Measurements from ENCODE around the gene TCF20. TPM values are rescaled to one million over a fixed set of nuclear protein-coding genes. Genes with fewer than 3 reads are reported as not detected.

TCF20 gene
- total and polyA plus RNA-seq, 7 experiments from 2014 or later = 3.3 to 97.2 (median 71.9) TPM

DNA sequence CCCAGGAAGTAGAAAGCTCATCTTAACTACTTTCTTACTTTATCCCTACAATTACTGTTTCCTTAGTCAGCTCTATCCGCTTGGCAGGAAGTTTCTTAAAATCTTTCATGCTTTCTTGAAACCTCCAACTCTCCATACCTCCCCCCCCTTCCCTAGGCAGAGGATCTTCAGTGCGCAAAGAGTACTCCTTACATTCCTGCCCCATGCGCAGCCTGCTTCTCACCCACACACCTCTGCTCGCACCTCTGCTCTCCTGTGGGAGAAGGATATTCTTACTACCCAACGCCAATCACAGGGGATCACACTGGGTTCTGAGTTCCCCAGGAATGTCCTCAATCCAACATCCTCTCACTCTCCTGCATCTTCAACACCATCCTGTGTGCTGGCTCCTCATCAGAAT is 12.3 kb downstream of the TCF20 start:
- DNase-seq (no peak), ATAC-seq (no peak)
- Histone ChIP-seq H3K9me3 (ENCODE audit: control insufficient read depth in 2 of 3, low read length in 3 of 3) (no peaks in the 10 kb centered on the region), H3K27me3 (ENCODE audit: control insufficient read depth in 2 of 2, insufficient read depth in 2 of 2, low read length in 2 of 2) (no peaks in the 10 kb centered on the region), H3K36me3 (ENCODE audit: control insufficient read depth in 2 of 3, insufficient read depth in 3 of 3, low read length in 3 of 3) (no peaks in the 10 kb centered on the region), H3K27ac (ENCODE audit: low read depth, low read length) (no peak overlapping the region), H3K4me3 (ENCODE audit: low read length) (no peak overlapping the region), H3K4me1 (ENCODE audit: control insufficient read depth in 2 of 2, insufficient read depth in 2 of 2, low read length in 2 of 2) (peaks cover 32 to 42% of the 10 kb centered on the region in 2 donors)
- H3K9me3 Mint-ChIP-seq = no peaks in the 10 kb centered on the region
- H3K27me3 Mint-ChIP-seq = no peaks in the 10 kb centered on the region
- H3K4me3 Mint-ChIP-seq = peak overlapping the region in 2 of 10 donors; percentile 10 to 57
- intact Hi-C loops (cut with micrococcal nuclease) = no loop called here
- ChIA-PET CTCF (no interaction called here), POLR2A (no interaction called here)
- peaks cover 0 to 9% (median 0%) of the 10 kb centered on the region in 5 donors for H3K36me3 Mint-ChIP-seq
- peaks cover 50 to 93% (median 86%) of the 10 kb centered on the region in 7 donors for H3K4me1 Mint-ChIP-seq
- peak overlapping the region in 3 of 9 donors; percentile 48 to 80 (median 48) for H3K27ac Mint-ChIP-seq

DNA sequence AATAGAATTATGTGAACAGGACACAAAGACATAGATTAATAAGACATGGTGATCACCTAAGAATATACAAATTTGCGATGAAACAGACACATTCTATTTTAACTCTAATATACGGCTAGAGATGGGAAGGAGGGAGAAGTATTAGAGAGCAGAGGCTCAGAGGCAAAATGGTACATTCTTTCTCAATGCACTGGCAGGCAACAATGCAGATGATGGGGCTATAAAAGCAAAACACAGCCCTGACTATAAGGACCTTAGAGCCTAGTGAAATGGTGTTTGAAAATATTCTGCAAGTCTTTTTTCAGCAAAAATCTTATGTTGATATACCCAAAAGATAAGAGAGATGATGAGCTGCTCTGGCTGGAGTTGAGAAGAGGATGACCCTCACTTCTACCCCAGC is 13.1 kb downstream of the TCF20 start:
- Mint-ChIP-seq H3K27me3 (no peaks in the 10 kb centered on the region), H3K4me1 (peaks cover 44 to 88% (median 81%) of the 10 kb centered on the region in 7 donors), H3K27ac (peak overlapping the region in 7 of 9 donors; percentile 1 to 57 (median 9)), H3K4me3 (peak overlapping the region in 2 of 10 donors; percentile 38 to 44), H3K36me3 (peaks cover 0 to 9% (median 0%) of the 10 kb centered on the region in 5 donors), H3K9me3 (no peaks in the 10 kb centered on the region)
- Histone ChIP-seq H3K27me3 (ENCODE audit: control insufficient read depth in 2 of 2, insufficient read depth in 2 of 2, low read length in 2 of 2) (no peaks in the 10 kb centered on the region), H3K4me3 (ENCODE audit: low read length) (no peak overlapping the region), H3K4me1 (ENCODE audit: control insufficient read depth in 2 of 2, insufficient read depth in 2 of 2, low read length in 2 of 2) (peaks cover 31 to 35% of the 10 kb centered on the region in 2 donors), H3K27ac (ENCODE audit: low read depth, low read length) (no peak overlapping the region), H3K36me3 (ENCODE audit: control insufficient read depth in 2 of 3, insufficient read depth in 3 of 3, low read length in 3 of 3) (no peaks in the 10 kb centered on the region), H3K9me3 (ENCODE audit: control insufficient read depth in 2 of 3, low read length in 3 of 3) (no peaks in the 10 kb centered on the region)
- ATAC-seq (no peak), DNase-seq (no peak)
- ChIA-PET CTCF (no interaction called here), POLR2A (interaction anchor here (0.7 kb wide), 1 partner anchor 79 kb away, joined by 5 read pairs; no protein-coding TSS in a partner anchor)
- intact Hi-C loops (cut with micrococcal nuclease) = no loop called here

DNA sequence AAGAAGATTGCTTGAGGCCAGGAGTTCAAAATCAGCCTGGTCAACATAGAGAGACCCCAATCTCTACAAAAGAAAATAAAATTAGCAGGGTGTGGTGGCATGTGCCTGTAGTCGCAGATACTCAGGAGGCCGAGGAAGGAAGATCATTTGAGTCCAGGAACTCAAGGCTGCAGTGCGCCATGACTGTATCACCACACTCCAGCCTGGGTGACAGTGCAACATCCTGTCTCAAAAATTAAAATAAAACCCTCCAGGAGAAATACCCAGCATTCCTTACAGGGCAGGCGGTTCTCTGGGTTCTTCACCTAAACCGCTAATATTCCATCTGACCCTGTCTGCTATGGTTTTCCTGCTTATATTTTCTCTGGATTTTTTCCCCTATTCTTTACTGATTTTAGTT is 13.5 kb downstream of the TCF20 start:
- peak overlapping the region in 6 of 9 donors; percentile 1 to 45 (median 21) for H3K27ac Mint-ChIP-seq

DNA sequence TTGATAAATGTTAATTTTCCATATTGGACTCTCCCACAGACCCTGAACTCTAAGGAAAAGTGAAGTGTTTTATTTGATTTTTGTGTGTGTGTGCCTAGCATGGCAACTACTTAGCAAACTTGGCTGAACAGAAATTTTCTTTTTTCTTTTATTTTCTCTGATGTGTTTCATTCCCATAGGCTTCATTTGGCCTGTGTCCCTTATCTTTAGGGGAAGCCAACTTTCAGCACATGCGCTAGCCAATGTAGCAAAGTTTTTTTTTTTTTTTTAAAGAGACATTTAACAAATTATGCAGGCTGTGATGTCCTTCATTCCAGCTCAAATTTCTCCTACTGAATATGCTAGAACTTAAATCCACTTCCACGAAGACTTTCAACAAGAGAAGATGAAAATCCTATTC is 14.2 kb downstream of the TCF20 start:
- Mint-ChIP-seq H3K27me3 (no peaks in the 10 kb centered on the region), H3K4me3 (peak overlapping the region in 1 of 10 donors; percentile 11), H3K4me1 (peaks cover 38 to 77% (median 70%) of the 10 kb centered on the region in 7 donors), H3K36me3 (peaks cover 0 to 9% (median 0%) of the 10 kb centered on the region in 5 donors), H3K27ac (peak overlapping the region in 3 of 9 donors; percentile 1 to 27 (median 12)), H3K9me3 (no peaks in the 10 kb centered on the region)
- intact Hi-C loops (cut with micrococcal nuclease) = no loop called here
- no peaks in the 10 kb centered on the region for H3K9me3 ChIP-seq (ENCODE audit: control insufficient read depth in 2 of 3, low read length in 3 of 3)
- DNase-seq = no peak
- H3K36me3 ChIP-seq (ENCODE audit: control insufficient read depth in 2 of 3, insufficient read depth in 3 of 3, low read length in 3 of 3) = no peaks in the 10 kb centered on the region
- H3K4me3 ChIP-seq (ENCODE audit: low read length) = no peak overlapping the region
- no peak overlapping the region for H3K27ac ChIP-seq (ENCODE audit: low read depth, low read length)
- peaks cover 31 to 32% of the 10 kb centered on the region in 2 donors for H3K4me1 ChIP-seq (ENCODE audit: control insufficient read depth in 2 of 2, insufficient read depth in 2 of 2, low read length in 2 of 2)
- CTCF ChIA-PET = no interaction called here
- no peaks in the 10 kb centered on the region for H3K27me3 ChIP-seq (ENCODE audit: control insufficient read depth in 2 of 2, insufficient read depth in 2 of 2, low read length in 2 of 2)
- no peak for ATAC-seq
- POLR2A ChIA-PET = no interaction called here

More for the DNA sequence above, 13.5 kb downstream of the TCF20 start:
- peak overlapping the region in 4 of 10 donors; percentile 32 to 66 (median 41) for H3K4me3 Mint-ChIP-seq
- intact Hi-C loops (cut with micrococcal nuclease) = no loop called here
- Histone ChIP-seq H3K27me3 (ENCODE audit: control insufficient read depth in 2 of 2, insufficient read depth in 2 of 2, low read length in 2 of 2) (no peaks in the 10 kb centered on the region), H3K36me3 (ENCODE audit: control insufficient read depth in 2 of 3, insufficient read depth in 3 of 3, low read length in 3 of 3) (no peaks in the 10 kb centered on the region), H3K9me3 (ENCODE audit: control insufficient read depth in 2 of 3, low read length in 3 of 3) (no peaks in the 10 kb centered on the region), H3K4me3 (ENCODE audit: low read length) (no peak overlapping the region), H3K27ac (ENCODE audit: low read depth, low read length) (no peak overlapping the region), H3K4me1 (ENCODE audit: control insufficient read depth in 2 of 2, insufficient read depth in 2 of 2, low read length in 2 of 2) (peaks cover 31 to 35% of the 10 kb centered on the region in 2 donors)
- ChIA-PET POLR2A (interaction anchor here (0.7 kb wide), 1 partner anchor 79 kb away, joined by 5 read pairs; no protein-coding TSS in a partner anchor), CTCF (no interaction called here)
- H3K27me3 Mint-ChIP-seq = no peaks in the 10 kb centered on the region
- DNase-seq (no peak), ATAC-seq (no peak)
- H3K4me1 Mint-ChIP-seq = peaks cover 41 to 84% (median 76%) of the 10 kb centered on the region in 7 donors
- no peaks in the 10 kb centered on the region for H3K9me3 Mint-ChIP-seq
- peaks cover 0 to 9% (median 0%) of the 10 kb centered on the region in 5 donors for H3K36me3 Mint-ChIP-seq

- no peaks in the 10 kb centered on the region for H3K9me3 ChIP-seq (ENCODE audit: control insufficient read depth in 2 of 3, low read length in 3 of 3)
- CTCF ChIA-PET = interaction anchor here (0.7 to 0.9 kb wide), 2 partner anchors 32 to 293 kb away, joined by 3 to 4 read pairs; no protein-coding TSS in a partner anchor
- Mint-ChIP-seq H3K27ac (peak overlapping the region in 3 of 9 donors; percentile 14 to 48 (median 25)), H3K4me3 (peak overlapping the region in 1 of 10 donors; percentile 15), H3K4me1 (peaks cover 24 to 66% (median 58%) of the 10 kb centered on the region in 7 donors), H3K27me3 (no peaks in the 10 kb centered on the region), H3K9me3 (no peaks in the 10 kb centered on the region), H3K36me3 (peaks cover 3 to 23% (median 10%) of the 10 kb centered on the region in 5 donors)
- ATAC-seq (no peak), DNase-seq (no peak)
- H3K27me3 ChIP-seq (ENCODE audit: control insufficient read depth in 2 of 2, insufficient read depth in 2 of 2, low read length in 2 of 2) = no peaks in the 10 kb centered on the region
- peaks cover 0 to 11% of the 10 kb centered on the region in 2 donors for H3K4me1 ChIP-seq (ENCODE audit: control insufficient read depth in 2 of 2, insufficient read depth in 2 of 2, low read length in 2 of 2)
- POLR2A ChIA-PET = no interaction called here
- H3K36me3 ChIP-seq (ENCODE audit: control insufficient read depth in 2 of 3, insufficient read depth in 3 of 3, low read length in 3 of 3) = peaks cover 0 to 6% (median 0%) of the 10 kb centered on the region in 3 experiments
- no peak overlapping the region for H3K27ac ChIP-seq (ENCODE audit: low read depth, low read length)
- intact Hi-C loops (cut with micrococcal nuclease) = no loop called here
- no peak overlapping the region for H3K4me3 ChIP-seq (ENCODE audit: low read length)
Observed at GRCh38 chr22:42249831-42250230, 20.6 kb downstream of the TCF20 start.

GRCh38 chr22:42248995-42249394 is 21.5 kb downstream of the TCF20 start:
- no peaks in the 10 kb centered on the region for H3K9me3 Mint-ChIP-seq
- ATAC-seq = no peak
- Histone ChIP-seq H3K4me3 (ENCODE audit: low read length) (no peak overlapping the region), H3K27ac (ENCODE audit: low read depth, low read length) (no peak overlapping the region), H3K36me3 (ENCODE audit: control insufficient read depth in 2 of 3, insufficient read depth in 3 of 3, low read length in 3 of 3) (peaks cover 0 to 6% (median 0%) of the 10 kb centered on the region in 3 experiments), H3K27me3 (ENCODE audit: control insufficient read depth in 2 of 2, insufficient read depth in 2 of 2, low read length in 2 of 2) (no peaks in the 10 kb centered on the region), H3K9me3 (ENCODE audit: control insufficient read depth in 2 of 3, low read length in 3 of 3) (no peaks in the 10 kb centered on the region), H3K4me1 (ENCODE audit: control insufficient read depth in 2 of 2, insufficient read depth in 2 of 2, low read length in 2 of 2) (peaks cover 0 to 11% of the 10 kb centered on the region in 2 donors)
- peaks cover 28 to 65% (median 58%) of the 10 kb centered on the region in 7 donors for H3K4me1 Mint-ChIP-seq
- ChIA-PET CTCF (no interaction called here), POLR2A (no interaction called here)
- H3K36me3 Mint-ChIP-seq = peaks cover 4 to 27% (median 14%) of the 10 kb centered on the region in 5 donors
- no peak for DNase-seq
- H3K27me3 Mint-ChIP-seq = no peaks in the 10 kb centered on the region
- H3K4me3 Mint-ChIP-seq = no peak overlapping the region
- peak overlapping the region in 2 of 9 donors; percentile 5 to 43 for H3K27ac Mint-ChIP-seq
- intact Hi-C loops (cut with micrococcal nuclease) = no loop called here

GRCh38 chr22:42247596-42247995 is 22.9 kb downstream of the TCF20 start:
- Mint-ChIP-seq H3K4me3 (peak overlapping the region in 1 of 10 donors; percentile 23), H3K36me3 (peaks cover 4 to 30% (median 16%) of the 10 kb centered on the region in 5 donors), H3K9me3 (no peaks in the 10 kb centered on the region), H3K27ac (peak overlapping the region in 2 of 9 donors; percentile 52 to 54), H3K27me3 (no peaks in the 10 kb centered on the region), H3K4me1 (peaks cover 35 to 71% (median 65%) of the 10 kb centered on the region in 7 donors)
- no peak for ATAC-seq
- ChIA-PET CTCF (no interaction called here), POLR2A (no interaction called here)
- Histone ChIP-seq H3K4me3 (ENCODE audit: low read length) (no peak overlapping the region), H3K27ac (ENCODE audit: low read depth, low read length) (no peak overlapping the region), H3K27me3 (ENCODE audit: control insufficient read depth in 2 of 2, insufficient read depth in 2 of 2, low read length in 2 of 2) (no peaks in the 10 kb centered on the region), H3K4me1 (ENCODE audit: control insufficient read depth in 2 of 2, insufficient read depth in 2 of 2, low read length in 2 of 2) (peaks cover 0 to 8% of the 10 kb centered on the region in 2 donors), H3K9me3 (ENCODE audit: control insufficient read depth in 2 of 3, low read length in 3 of 3) (no peaks in the 10 kb centered on the region), H3K36me3 (ENCODE audit: control insufficient read depth in 2 of 3, insufficient read depth in 3 of 3, low read length in 3 of 3) (peaks cover 0 to 6% (median 0%) of the 10 kb centered on the region in 3 experiments)
- DNase-seq = no peak
- intact Hi-C loops (cut with micrococcal nuclease) = no loop called here
